CD4-positive, alpha-beta T cell treated with Interleukin-15 for 1 hour (primary cell): ENCODE measurements around the gene MTA1.

Experiments
- DNase-seq: peaks from one replicate; pipeline ENCODE4 v3.0.0-alpha.2; 2020

The MTA1 gene

GRCh38 chr14:105388110-105388951 is 31.3 kb upstream of the MTA1 start:
- peak; percentile 36 for DNase-seq

- DNase-seq, result no peak
These were observed 30.7 kb upstream of the MTA1 start for GRCh38 chr14:105388976-105389375.

GRCh38 chr14:105389534-105389933 is 30.1 kb upstream of the MTA1 start:
- no peak for DNase-seq

GRCh38 chr14:105389976-105390848 is 29.4 kb upstream of the MTA1 start:
- DNase-seq, result no peak

GRCh38 chr14:105390849-105391500 is 28.7 kb upstream of the MTA1 start:
- no peak for DNase-seq

- DNase-seq, result no peak
These were observed 28.1 kb upstream of the MTA1 start for GRCh38 chr14:105391541-105391940.

- DNase-seq, result no peak
These were observed 27.2 kb upstream of the MTA1 start for GRCh38 chr14:105392131-105393090.

- no peak for DNase-seq
These were observed 26.5 kb upstream of the MTA1 start for GRCh38 chr14:105393151-105393550.

GRCh38 chr14:105394714-105395537 is 24.7 kb upstream of the MTA1 start:
- DNase-seq, result no peak

GRCh38 chr14:105395538-105395854 is 24.1 kb upstream of the MTA1 start:
- no peak for DNase-seq

- no peak for DNase-seq
These were observed 22.2 kb upstream of the MTA1 start for GRCh38 chr14:105397350-105397931.

- peak; percentile 86 for DNase-seq
These were observed 21.4 kb upstream of the MTA1 start, which contains the start of gene TEX22 for GRCh38 chr14:105398044-105398725. Gene TEX22 (plus strand): TSS chr14:105398538. CDS start chr14:105399341, 803 bp downstream.

- DNase-seq, result no peak
These were observed 20.7 kb upstream of the MTA1 start for GRCh38 chr14:105398726-105399465.

GRCh38 chr14:105399466-105399775 is 20.2 kb upstream of the MTA1 start:
- DNase-seq, result no peak

GRCh38 chr14:105400016-105400415 is 19.6 kb upstream of the MTA1 start:
- DNase-seq, result no peak

- no peak for DNase-seq
These were observed 17.9 kb upstream of the MTA1 start for GRCh38 chr14:105401699-105402098.

GRCh38 chr14:105408592-105408991 is 11.0 kb upstream of the MTA1 start:
- no peak for DNase-seq

- no peak for DNase-seq
These were observed 10.3 kb upstream of the MTA1 start for GRCh38 chr14:105409364-105409763.

GRCh38 chr14:105410642-105411016 is 9.0 kb upstream of the MTA1 start:
- DNase-seq, result no peak
